Breast epithelium (tissue), 3 donors: ENCODE data around the gene MAN2A1.

Experiments used
- POLR2AphosphoS5 ChIP-seq, 3 donors: sonication (generic); formaldehyde crosslinking; IDR thresholded peaks; one replicate each; pipeline ENCODE4 v1.6.1; 2017; ENCODE audit warnings: antibody characterized with exemption in 3 of 3
- TF ChIP-seq, protein P1 (sequence below), 3 donors: fragments of 450-650 bp; IDR thresholded peaks; one replicate each; pipeline ENCODE4 v1.5.1; 2016 to 2017; ENCODE audit warnings: antibody characterized with exemption in 3 of 3, mild to moderate bottlenecking in 3 of 3, moderate library complexity in 3 of 3

DNA sequence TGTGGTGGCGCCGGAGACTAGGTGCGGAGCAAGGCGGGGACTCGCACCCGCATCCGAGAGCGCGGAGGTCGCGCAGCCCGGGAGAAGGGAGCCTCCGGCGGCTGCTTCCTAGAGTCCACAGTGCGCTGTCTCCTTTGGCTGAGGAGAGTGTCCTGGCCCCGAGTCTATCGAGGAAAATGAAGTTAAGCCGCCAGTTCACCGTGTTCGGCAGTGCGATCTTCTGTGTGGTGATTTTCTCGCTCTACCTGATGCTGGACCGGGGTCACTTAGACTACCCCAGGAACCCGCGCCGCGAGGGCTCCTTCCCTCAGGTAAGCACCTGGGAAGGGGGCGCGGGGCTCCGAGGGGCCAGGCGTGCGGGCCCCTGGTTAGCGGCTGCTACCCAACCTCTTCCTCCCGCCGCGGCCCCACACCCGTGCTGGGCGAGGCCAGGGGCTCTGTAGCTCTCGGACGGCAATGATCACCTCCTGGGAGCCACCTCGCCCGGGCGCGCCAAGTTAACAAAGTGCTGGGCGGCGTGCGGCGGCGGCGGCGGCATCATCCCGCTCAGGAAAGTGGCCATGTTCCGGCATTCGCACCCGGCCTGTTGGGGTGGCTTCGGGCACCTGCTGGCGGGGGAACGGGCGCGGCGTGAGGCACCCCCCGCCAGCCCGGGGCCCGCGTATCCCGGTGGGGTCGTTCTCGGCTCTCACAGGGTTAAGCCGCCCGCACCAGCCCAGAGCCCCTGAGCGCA is 681 bp downstream of the MAN2A1 start:
- TF ChIP-seq, protein P1, sequence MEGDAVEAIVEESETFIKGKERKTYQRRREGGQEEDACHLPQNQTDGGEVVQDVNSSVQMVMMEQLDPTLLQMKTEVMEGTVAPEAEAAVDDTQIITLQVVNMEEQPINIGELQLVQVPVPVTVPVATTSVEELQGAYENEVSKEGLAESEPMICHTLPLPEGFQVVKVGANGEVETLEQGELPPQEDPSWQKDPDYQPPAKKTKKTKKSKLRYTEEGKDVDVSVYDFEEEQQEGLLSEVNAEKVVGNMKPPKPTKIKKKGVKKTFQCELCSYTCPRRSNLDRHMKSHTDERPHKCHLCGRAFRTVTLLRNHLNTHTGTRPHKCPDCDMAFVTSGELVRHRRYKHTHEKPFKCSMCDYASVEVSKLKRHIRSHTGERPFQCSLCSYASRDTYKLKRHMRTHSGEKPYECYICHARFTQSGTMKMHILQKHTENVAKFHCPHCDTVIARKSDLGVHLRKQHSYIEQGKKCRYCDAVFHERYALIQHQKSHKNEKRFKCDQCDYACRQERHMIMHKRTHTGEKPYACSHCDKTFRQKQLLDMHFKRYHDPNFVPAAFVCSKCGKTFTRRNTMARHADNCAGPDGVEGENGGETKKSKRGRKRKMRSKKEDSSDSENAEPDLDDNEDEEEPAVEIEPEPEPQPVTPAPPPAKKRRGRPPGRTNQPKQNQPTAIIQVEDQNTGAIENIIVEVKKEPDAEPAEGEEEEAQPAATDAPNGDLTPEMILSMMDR (IDR thresholded peaks at IDR 0.05) = no peak
- TF ChIP-seq POLR2AphosphoS5 (IDR thresholded peaks at IDR 0.05) = no peak
